Endothelial cell of umbilical vein (primary cell): Measurements from ENCODE around the gene DNAH11. TPM values are rescaled to one million over a fixed set of nuclear protein-coding genes. Genes with fewer than 3 reads are reported as not detected.

ENCODE experiments used
- BruUV-seq: library from RNA; stranded (reverse); fragments of 400-500 nt; replicated peaks from 2 replicates; lab custom pipeline; 2021; lab: Mats Ljungman, UMichigan
- CTCF ChIA-PET: fragments of 300-600, 350-600 bp; sonication (Branson Sonifier 250); formaldehyde crosslinking; loops from one replicate; lab custom pipeline; 2021; ENCODE audit warnings: antibody characterized with exemption, inconsistent platforms; lab: Charles Lee
- POLR2A ChIA-PET: fragments of 300-600, 350-600 bp; sonication (Branson Sonifier 250); formaldehyde crosslinking; loops from one replicate; lab custom pipeline; 2021; ENCODE audit warnings: antibody characterized with exemption, inconsistent platforms; lab: Charles Lee
- DNase-seq: peaks from one replicate; pipeline ENCODE4 v3.0.0-alpha.2; 2011; ENCODE audit warnings: low read depth, low spot score
- FAIRE-seq: peaks from 2 replicates; lab custom pipeline; 2011; peaks lifted over from hg19 to GRCh38; lab: Jason Lieb, UNC
- H2AFZ ChIP-seq: 2 replicates; pipeline ENCODE4 v1.6.0; 2012; ENCODE audit warnings: low read depth, low read length, control low read depth, inconsistent platforms
- H3K27ac ChIP-seq: 2 replicates; pipeline ENCODE4 v1.5.1; 2011; ENCODE audit warnings: low read depth, mild to moderate bottlenecking, control low read depth, low read length, moderate library complexity; ENCODE audit not compliant: insufficient read depth
- H3K27me3 ChIP-seq, 2 experiments: 2 replicates each; pipeline versions ENCODE4 v1.6.0 to v1.6.1; 2011; ENCODE audit warnings: low read length in 2 of 2, mixed read lengths in 1 of 2; ENCODE audit not compliant: control insufficient read depth in 2 of 2, insufficient read depth in 2 of 2
- H3K36me3 ChIP-seq, 2 experiments: 2 replicates in 1 of 2; 3 replicates in 1 of 2; pipeline ENCODE4 v1.5.1; 2011; ENCODE audit warnings: low read length in 2 of 2, mild to moderate bottlenecking in 1 of 2, moderate library complexity in 1 of 2; ENCODE audit not compliant: control insufficient read depth in 2 of 2, insufficient read depth in 2 of 2; ENCODE audit errors: extremely low read depth in 1 of 2
- H3K4me1 ChIP-seq: 3 replicates; pipeline ENCODE4 v1.5.1; 2011; ENCODE audit warnings: mild to moderate bottlenecking, low read length; ENCODE audit not compliant: control insufficient read depth, insufficient read depth; ENCODE audit errors: extremely low read depth
- H3K4me2 ChIP-seq: 2 replicates; pipeline ENCODE4 v1.6.1; 2011; ENCODE audit warnings: low read length, control low read depth, mixed read lengths; ENCODE audit not compliant: insufficient read depth
- H3K4me3 ChIP-seq, 3 experiments: fragments of 200-600 bp in 1 of 3; sonication (generic), shearing (Covaris generic) in 1 of 3; replicated peaks in 1 of 3; 2 replicates each; pipeline ENCODE4 v1.5.1; 2011 to 2016; ENCODE audit warnings: control low read depth in 3 of 3, low read length in 3 of 3, mild to moderate bottlenecking in 2 of 3, inconsistent platforms in 1 of 3, low read depth in 1 of 3, moderate library complexity in 1 of 3; ENCODE audit not compliant: insufficient read depth in 1 of 3
- H3K79me2 ChIP-seq: 2 replicates; pipeline ENCODE4 v1.6.0; 2012; ENCODE audit warnings: low read length, inconsistent platforms; ENCODE audit not compliant: control insufficient read depth, insufficient read depth
- H3K9ac ChIP-seq: replicated peaks from 2 replicates; pipeline ENCODE3; 2011; ENCODE audit warnings: low read length, control low read depth; ENCODE audit not compliant: insufficient read depth; ENCODE audit errors: extremely low read depth
- H3K9me1 ChIP-seq: replicated peaks from 3 replicates; pipeline ENCODE4 v1.6.0; 2011; ENCODE audit warnings: mild to moderate bottlenecking, low read length; ENCODE audit not compliant: control insufficient read depth, insufficient read depth; ENCODE audit errors: extremely low read depth
- H3K9me3 ChIP-seq: replicated peaks from 2 replicates; pipeline ENCODE4 v1.5.1; 2012; ENCODE audit warnings: low read length, inconsistent platforms; ENCODE audit not compliant: control insufficient read depth, insufficient read depth
- H4K20me1 ChIP-seq: replicated peaks from 2 replicates; pipeline ENCODE3; 2011; ENCODE audit warnings: mild to moderate bottlenecking, low read length; ENCODE audit not compliant: control insufficient read depth, insufficient read depth; ENCODE audit errors: extremely low read depth
- CTCF ChIP-seq, 2 donors: IDR thresholded peaks; 1 replicate in 1 of 2; 2 replicates in 1 of 2; pipeline ENCODE4 v1.5.1; 2011; ENCODE audit warnings: low read length in 2 of 2, mild to moderate bottlenecking in 2 of 2, moderate library complexity in 2 of 2, control low read depth in 1 of 2, inconsistent platforms in 1 of 2, low read depth in 1 of 2; ENCODE audit not compliant: insufficient read depth in 1 of 2; ENCODE audit errors: extremely low read depth in 1 of 2
- EZH2 ChIP-seq: IDR thresholded peaks from 2 replicates; pipeline ENCODE4 v1.6.1; 2012; ENCODE audit warnings: borderline replicate concordance, low read depth, mild to moderate bottlenecking, moderate library complexity, low read length, inconsistent platforms; ENCODE audit not compliant: severe bottlenecking
- FOS ChIP-seq: IDR thresholded peaks from 2 replicates; pipeline ENCODE4 v1.6.1; 2011; ENCODE audit warnings: mild to moderate bottlenecking, low read length, moderate library complexity, borderline replicate concordance; ENCODE audit not compliant: insufficient read depth
- GATA2 ChIP-seq: IDR thresholded peaks from 2 replicates; pipeline ENCODE4 v1.7.0; 2011; ENCODE audit warnings: low read depth, mild to moderate bottlenecking, moderate library complexity, mixed read lengths, low read length; ENCODE audit not compliant: insufficient read length, insufficient read depth
- JUN ChIP-seq: IDR thresholded peaks from 2 replicates; pipeline ENCODE4 v1.6.1; 2011; ENCODE audit warnings: borderline replicate concordance, low read depth; ENCODE audit not compliant: insufficient read length, insufficient read depth
- MYC ChIP-seq: IDR thresholded peaks from one replicate; pipeline ENCODE4 v1.6.1; 2011; ENCODE audit warnings: mild to moderate bottlenecking, low read depth, low read length
- POLR2A ChIP-seq: IDR thresholded peaks from 2 replicates; pipeline ENCODE4 v1.6.1; 2012; ENCODE audit warnings: low read depth, mild to moderate bottlenecking, control low read depth, low read length
- POLR2AphosphoS5 ChIP-seq: IDR thresholded peaks from 2 replicates; pipeline ENCODE4 v1.6.1; 2012; ENCODE audit warnings: low read depth, mild to moderate bottlenecking, control low read depth, low read length, moderate library complexity; ENCODE audit not compliant: insufficient read depth
- dilution Hi-C: fragments of 300-500 bp; cut with MboI; formaldehyde crosslinking; loops from one replicate; pipeline ENCODE4 v1.15.0; 2019; ENCODE audit warnings: low sequenced_read_pairs; ENCODE audit not compliant: extremely low pct_ligation_motif_present
- intact Hi-C: fragments of 100-400 bp; cut with micrococcal nuclease; formaldehyde crosslinking; loops from one replicate; pipeline ENCODE4 v1.10.0; 2022
- polyA plus RNA-seq, 4 experiments: library from polyadenylated mRNA; depleted of rRNA in 3 of 4; stranded (reverse) in 3 of 4; unstranded in 1 of 4; fragments of >200 nt; gene quantifications; 2 replicates each; pipeline versions ENCODE4 v1.2.1 to v1.2.3, GENCODE V29; 2011 to 2012; ENCODE audit warnings: missing spikeins in 1 of 4
- total RNA-seq: library from RNA; stranded (reverse); gene quantifications from 2 replicates; pipeline ENCODE4 v1.2.3, GENCODE V29; 2021
- TF ChIP-seq, protein P1 (sequence below): IDR thresholded peaks from 2 replicates; pipeline ENCODE4 v1.6.1; 2011; ENCODE audit not compliant: insufficient read depth, insufficient read length

DNAH11 gene
- total and polyA plus RNA-seq, 2 donors (not counting 3 experiments of a cell fraction or from before 2014, with no cell fraction given) = 0.69 to 0.91 TPM

- no peak overlapping the region for H3K4me2 ChIP-seq
- BruUV-seq = no TSS peak
- no peaks in the 10 kb centered on the region for H3K9me1 ChIP-seq
- DNase-seq (no peak), FAIRE-seq (no peak)
- no peaks in the 10 kb centered on the region for H4K20me1 ChIP-seq
- no peak overlapping the region for H3K9ac ChIP-seq
- no peaks in the 10 kb centered on the region for H3K27me3 ChIP-seq
- no peaks in the 10 kb centered on the region for H3K79me2 ChIP-seq
- no peaks in the 10 kb centered on the region for H3K9me3 ChIP-seq
- dilution Hi-C loops = no loop called here
- no peak for TF ChIP-seq CTCF (IDR thresholded peaks at IDR 0.05; ENCODE audit: extremely low read depth in 1 of 2, insufficient read depth in 1 of 2, low read depth in 1 of 2, low read length in 2 of 2)
- no peak for TF ChIP-seq POLR2AphosphoS5
- TF ChIP-seq JUN = no peak
- no peak for TF ChIP-seq FOS
- TF ChIP-seq, protein P1, sequence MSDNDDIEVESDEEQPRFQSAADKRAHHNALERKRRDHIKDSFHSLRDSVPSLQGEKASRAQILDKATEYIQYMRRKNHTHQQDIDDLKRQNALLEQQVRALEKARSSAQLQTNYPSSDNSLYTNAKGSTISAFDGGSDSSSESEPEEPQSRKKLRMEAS = no peak
- TF ChIP-seq POLR2A = no peak
- TF ChIP-seq EZH2 = no peak
- TF ChIP-seq GATA2 = no peak
- no peak for TF ChIP-seq MYC
- no peak overlapping the region for H2AFZ ChIP-seq
- no peaks in the 10 kb centered on the region for H3K36me3 ChIP-seq
- H3K4me1 ChIP-seq = peaks cover 4% of the 10 kb centered on the region
- ChIA-PET POLR2A (interaction anchor here (0.6 kb wide), 1 partner anchor 383 kb away, joined by 9 read pairs; no protein-coding TSS in a partner anchor), CTCF (interaction anchor here (2.5 kb wide), 1 partner anchor 10 kb away, joined by 8 read pairs; no protein-coding TSS in a partner anchor)
- intact Hi-C loops = no loop called here
- no peak overlapping the region for H3K4me3 ChIP-seq
- H3K27ac ChIP-seq = no peak overlapping the region
These were observed 325.2 kb downstream of the DNAH11 start for GRCh38 chr7:21867816-21868575.
